K562 (cell line): ENCODE results near the gene AKAP7.

Source experiments
- CTCF ChIP-seq, 3 experiments: IDR thresholded peaks in 2 of 3; conservative IDR thresholded peaks in 1 of 3; 2 replicates each; pipeline ENCODE4 v1.5.1; 2011 to 2012; ENCODE audit warnings: low read length in 3 of 3, mild to moderate bottlenecking in 3 of 3, control low read depth in 2 of 3, improper control_type of control experiment in 1 of 3, inconsistent platforms in 1 of 3, low read depth in 1 of 3, mixed read lengths in 1 of 3, moderate library complexity in 1 of 3; ENCODE audit not compliant: insufficient read depth in 2 of 3
- HDAC6 ChIP-seq: IDR thresholded peaks from 2 replicates; pipeline ENCODE4 v1.6.1; 2012; ENCODE audit warnings: low read depth, mild to moderate bottlenecking, control low read depth, inconsistent platforms, low read length, moderate library complexity
- NKRF ChIP-seq: fragments of 450-650 bp; IDR thresholded peaks from 2 replicates; pipeline ENCODE4 v1.6.1; 2016; ENCODE audit warnings: borderline replicate concordance
- POLR2AphosphoS2 ChIP-seq: IDR thresholded peaks from 2 replicates; pipeline ENCODE4 v1.6.1; 2012; ENCODE audit warnings: low read length, improper control_type of control experiment
- RFX5 ChIP-seq: IDR thresholded peaks from 2 replicates; pipeline ENCODE4 v1.6.1; 2011; ENCODE audit warnings: low read depth, mild to moderate bottlenecking, improper control_type of control experiment, low read length
- SIN3A ChIP-seq, 2 experiments: fragments of 150-350 bp in 1 of 2; IDR thresholded peaks; 2 replicates each; pipeline ENCODE4 v1.6.1; 2011 to 2016; ENCODE audit warnings: borderline replicate concordance in 2 of 2, low read depth in 2 of 2, low read length in 2 of 2, mild to moderate bottlenecking in 2 of 2, moderate library complexity in 2 of 2; ENCODE audit not compliant: control insufficient read depth in 1 of 2
- SMAD1 ChIP-seq: fragments of 150-350 bp; IDR thresholded peaks from 2 replicates; pipeline ENCODE4 v1.6.1; 2014; ENCODE audit warnings: low read length, low read depth; ENCODE audit not compliant: partially characterized antibody
- TBP ChIP-seq: optimal IDR thresholded peaks from 2 replicates; pipeline ENCODE3; 2011; ENCODE audit warnings: low read depth, low read length, improper control_type of control experiment
- TRIM28 ChIP-seq: fragments of 450-650 bp; IDR thresholded peaks from 2 replicates; pipeline ENCODE4 v1.6.1; 2017
- ZNF57 ChIP-seq: fragments of 450-650 bp; formaldehyde crosslinking; IDR thresholded peaks from 2 replicates; pipeline ENCODE4 v1.4.0; 2020; ENCODE audit warnings: mild to moderate bottlenecking, moderate library complexity
- TF ChIP-seq, protein P1 (sequence below): sonication (generic); formaldehyde crosslinking; IDR thresholded peaks from 2 replicates; pipeline ENCODE4 v1.8.1; 2023; ENCODE audit warnings: mild to moderate bottlenecking, missing genetic modification reagents
- TF ChIP-seq, protein P2 (sequence below): sonication (generic); formaldehyde crosslinking; IDR thresholded peaks from 2 replicates; pipeline ENCODE4 v1.8.1; 2023; ENCODE audit warnings: mild to moderate bottlenecking, missing genetic modification reagents
- TF ChIP-seq, protein P3 (sequence below): sonication (generic); formaldehyde crosslinking; IDR thresholded peaks from 2 replicates; pipeline ENCODE4 v1.9.0; 2022; ENCODE audit warnings: mild to moderate bottlenecking, missing genetic modification reagents

- TF ChIP-seq HDAC6 (no peak), RFX5 (no peak), NKRF (no peak), SMAD1 (no peak), ZNF57 (CRISPR knock-in tag) (no peak), SIN3A (IDR thresholded peaks at IDR 0.05; ENCODE audit: borderline replicate concordance in 2 of 2, control insufficient read depth in 1 of 2, low read depth in 2 of 2, low read length in 2 of 2) (no peak), CTCF (IDR thresholded peaks at IDR 0.05 in 2 of 3, conservative IDR thresholded peaks at IDR 0.05 in 1 of 3; ENCODE audit: insufficient read depth in 2 of 3, low read depth in 1 of 3, low read length in 3 of 3) (no peak), POLR2AphosphoS2 (no peak), TBP (no peak), TRIM28 (no peak)
- TF ChIP-seq, protein P1, sequence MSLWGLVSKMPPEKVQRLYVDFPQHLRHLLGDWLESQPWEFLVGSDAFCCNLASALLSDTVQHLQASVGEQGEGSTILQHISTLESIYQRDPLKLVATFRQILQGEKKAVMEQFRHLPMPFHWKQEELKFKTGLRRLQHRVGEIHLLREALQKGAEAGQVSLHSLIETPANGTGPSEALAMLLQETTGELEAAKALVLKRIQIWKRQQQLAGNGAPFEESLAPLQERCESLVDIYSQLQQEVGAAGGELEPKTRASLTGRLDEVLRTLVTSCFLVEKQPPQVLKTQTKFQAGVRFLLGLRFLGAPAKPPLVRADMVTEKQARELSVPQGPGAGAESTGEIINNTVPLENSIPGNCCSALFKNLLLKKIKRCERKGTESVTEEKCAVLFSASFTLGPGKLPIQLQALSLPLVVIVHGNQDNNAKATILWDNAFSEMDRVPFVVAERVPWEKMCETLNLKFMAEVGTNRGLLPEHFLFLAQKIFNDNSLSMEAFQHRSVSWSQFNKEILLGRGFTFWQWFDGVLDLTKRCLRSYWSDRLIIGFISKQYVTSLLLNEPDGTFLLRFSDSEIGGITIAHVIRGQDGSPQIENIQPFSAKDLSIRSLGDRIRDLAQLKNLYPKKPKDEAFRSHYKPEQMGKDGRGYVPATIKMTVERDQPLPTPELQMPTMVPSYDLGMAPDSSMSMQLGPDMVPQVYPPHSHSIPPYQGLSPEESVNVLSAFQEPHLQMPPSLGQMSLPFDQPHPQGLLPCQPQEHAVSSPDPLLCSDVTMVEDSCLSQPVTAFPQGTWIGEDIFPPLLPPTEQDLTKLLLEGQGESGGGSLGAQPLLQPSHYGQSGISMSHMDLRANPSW (CRISPR knock-in tag): no peak
- TF ChIP-seq, protein P2, sequence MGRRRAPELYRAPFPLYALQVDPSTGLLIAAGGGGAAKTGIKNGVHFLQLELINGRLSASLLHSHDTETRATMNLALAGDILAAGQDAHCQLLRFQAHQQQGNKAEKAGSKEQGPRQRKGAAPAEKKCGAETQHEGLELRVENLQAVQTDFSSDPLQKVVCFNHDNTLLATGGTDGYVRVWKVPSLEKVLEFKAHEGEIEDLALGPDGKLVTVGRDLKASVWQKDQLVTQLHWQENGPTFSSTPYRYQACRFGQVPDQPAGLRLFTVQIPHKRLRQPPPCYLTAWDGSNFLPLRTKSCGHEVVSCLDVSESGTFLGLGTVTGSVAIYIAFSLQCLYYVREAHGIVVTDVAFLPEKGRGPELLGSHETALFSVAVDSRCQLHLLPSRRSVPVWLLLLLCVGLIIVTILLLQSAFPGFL (CRISPR knock-in tag): no peak
- TF ChIP-seq, protein P3, sequence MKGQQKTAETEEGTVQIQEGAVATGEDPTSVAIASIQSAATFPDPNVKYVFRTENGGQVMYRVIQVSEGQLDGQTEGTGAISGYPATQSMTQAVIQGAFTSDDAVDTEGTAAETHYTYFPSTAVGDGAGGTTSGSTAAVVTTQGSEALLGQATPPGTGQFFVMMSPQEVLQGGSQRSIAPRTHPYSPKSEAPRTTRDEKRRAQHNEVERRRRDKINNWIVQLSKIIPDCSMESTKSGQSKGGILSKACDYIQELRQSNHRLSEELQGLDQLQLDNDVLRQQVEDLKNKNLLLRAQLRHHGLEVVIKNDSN: no peak
These were observed 134.5 kb downstream of the AKAP7 start for GRCh38 chr6:131269565-131270391.
